Measurements from ENCODE around the gene NCAM2. TPM values are rescaled to one million over a fixed set of nuclear protein-coding genes. Genes with fewer than 3 reads are reported as not detected.

The NCAM2 gene
- total and polyA plus RNA-seq, 7 donors = 0.14 to 2.4 (median 0.62) TPM

DNA sequence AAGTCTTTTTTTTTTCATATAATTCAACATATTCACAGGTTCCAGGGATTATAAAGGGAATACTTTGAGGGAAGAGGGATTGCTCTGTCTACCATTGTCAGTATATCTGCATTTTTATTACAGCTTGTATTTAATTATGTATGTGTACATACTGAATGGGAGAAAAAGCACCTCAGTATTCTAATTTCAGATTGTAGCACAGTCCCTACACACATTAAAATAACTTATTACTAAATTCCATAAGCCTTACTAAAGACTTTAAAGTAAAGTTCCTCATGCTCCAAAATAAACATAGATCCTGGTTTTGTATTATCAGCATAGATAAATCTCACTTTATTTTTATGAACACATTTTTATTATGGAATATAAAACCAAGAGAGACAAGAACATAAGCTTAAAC is 134.2 kb downstream of the NCAM2 start:
- TF ChIP-seq, protein P1, sequence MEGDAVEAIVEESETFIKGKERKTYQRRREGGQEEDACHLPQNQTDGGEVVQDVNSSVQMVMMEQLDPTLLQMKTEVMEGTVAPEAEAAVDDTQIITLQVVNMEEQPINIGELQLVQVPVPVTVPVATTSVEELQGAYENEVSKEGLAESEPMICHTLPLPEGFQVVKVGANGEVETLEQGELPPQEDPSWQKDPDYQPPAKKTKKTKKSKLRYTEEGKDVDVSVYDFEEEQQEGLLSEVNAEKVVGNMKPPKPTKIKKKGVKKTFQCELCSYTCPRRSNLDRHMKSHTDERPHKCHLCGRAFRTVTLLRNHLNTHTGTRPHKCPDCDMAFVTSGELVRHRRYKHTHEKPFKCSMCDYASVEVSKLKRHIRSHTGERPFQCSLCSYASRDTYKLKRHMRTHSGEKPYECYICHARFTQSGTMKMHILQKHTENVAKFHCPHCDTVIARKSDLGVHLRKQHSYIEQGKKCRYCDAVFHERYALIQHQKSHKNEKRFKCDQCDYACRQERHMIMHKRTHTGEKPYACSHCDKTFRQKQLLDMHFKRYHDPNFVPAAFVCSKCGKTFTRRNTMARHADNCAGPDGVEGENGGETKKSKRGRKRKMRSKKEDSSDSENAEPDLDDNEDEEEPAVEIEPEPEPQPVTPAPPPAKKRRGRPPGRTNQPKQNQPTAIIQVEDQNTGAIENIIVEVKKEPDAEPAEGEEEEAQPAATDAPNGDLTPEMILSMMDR (IDR thresholded peaks at IDR 0.05) = no peak
- Histone ChIP-seq H3K27me3 (ENCODE audit: insufficient read depth in 3 of 3, low read length in 2 of 3) (no peaks in the 10 kb centered on the region), H3K9me3 (no peaks in the 10 kb centered on the region), H3K4me1 (no peaks in the 10 kb centered on the region), H3K36me3 (ENCODE audit: insufficient read depth in 1 of 2, low read depth in 1 of 2) (no peaks in the 10 kb centered on the region), H3K27ac (no peak overlapping the region), H3K4me3 (no peak overlapping the region)
- DNase-seq (no peak), ATAC-seq (no peak)
- intact Hi-C loops (cut with DNase I) = no loop called here

DNA sequence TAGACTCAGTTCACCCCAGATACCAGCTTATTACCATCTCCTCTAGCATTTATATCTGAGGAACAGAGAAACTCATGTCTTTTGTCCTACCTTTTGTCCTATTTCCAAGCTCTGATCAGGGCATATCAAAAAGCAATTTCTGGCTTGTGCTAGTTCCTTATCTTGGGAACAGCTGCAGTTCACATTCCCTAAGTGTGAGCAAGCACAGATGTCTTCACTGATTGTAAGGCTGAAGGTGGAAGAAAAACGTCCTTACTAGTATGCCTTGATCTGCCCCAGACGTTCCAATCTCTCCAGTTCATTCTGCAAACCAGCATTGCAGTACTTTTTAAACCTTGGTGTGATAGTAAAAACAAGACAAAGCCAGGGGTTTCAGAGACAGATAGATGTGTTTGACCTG is 139.8 kb downstream of the NCAM2 start:
- Histone ChIP-seq H3K27ac (no peak overlapping the region), H3K4me3 (no peak overlapping the region), H3K36me3 (ENCODE audit: insufficient read depth in 1 of 2, low read depth in 1 of 2) (no peaks in the 10 kb centered on the region), H3K4me1 (no peaks in the 10 kb centered on the region), H3K27me3 (ENCODE audit: insufficient read depth in 3 of 3, low read length in 2 of 3) (no peaks in the 10 kb centered on the region), H3K9me3 (no peaks in the 10 kb centered on the region)
- TF ChIP-seq, protein P1 (IDR thresholded peaks at IDR 0.05) = no peak
- ATAC-seq (no peak), DNase-seq (no peak)
- intact Hi-C loops (cut with DNase I) = no loop called here
- WGBS, 3 donors = 15 to 26% (median 21%) methylated on average over 2 of the region's 2 CpGs

DNA sequence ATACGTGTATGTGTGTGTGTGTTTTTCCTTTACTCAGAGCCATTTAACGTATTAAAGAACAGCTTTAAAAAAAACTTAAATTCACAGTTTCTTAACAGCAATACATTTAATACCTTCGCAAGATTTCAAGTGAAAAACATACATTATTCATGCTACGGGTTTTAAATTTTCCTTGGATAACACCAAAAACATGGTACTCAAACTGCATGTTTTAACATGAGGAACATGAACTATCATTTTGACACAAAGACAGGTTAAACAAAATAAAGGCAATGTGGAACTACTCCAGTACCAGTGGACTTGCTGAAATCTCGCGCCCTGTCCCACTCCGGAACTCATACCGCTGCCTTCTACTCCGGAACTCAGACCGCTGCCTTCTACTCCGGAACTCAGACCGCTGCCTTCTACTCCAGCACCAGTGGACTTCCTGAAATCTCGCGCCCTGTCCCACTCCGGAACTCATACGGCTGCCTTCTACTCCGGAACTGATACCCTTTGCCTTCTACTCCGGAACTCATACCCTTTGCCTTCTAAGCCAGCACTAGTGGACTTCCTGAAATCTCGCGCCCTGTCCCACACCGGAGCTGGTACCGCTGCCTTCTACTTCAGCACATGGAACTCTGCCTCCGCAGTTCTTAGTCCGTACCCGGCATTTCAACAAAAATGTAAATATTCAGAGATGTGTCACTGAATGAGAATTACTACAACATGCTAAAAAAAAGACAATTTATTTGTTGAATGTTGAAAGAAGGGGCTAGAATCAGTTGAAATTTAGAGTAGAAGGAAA is 148.6 kb downstream of the NCAM2 start:
- Histone ChIP-seq H3K27ac (no peak overlapping the region), H3K9me3 (no peaks in the 10 kb centered on the region), H3K36me3 (ENCODE audit: insufficient read depth in 1 of 2, low read depth in 1 of 2) (no peaks in the 10 kb centered on the region), H3K4me1 (no peaks in the 10 kb centered on the region), H3K4me3 (no peak overlapping the region), H3K27me3 (ENCODE audit: insufficient read depth in 3 of 3, low read length in 2 of 3) (no peaks in the 10 kb centered on the region)
- intact Hi-C loops (cut with DNase I) = no loop called here
- DNase-seq (no peak), ATAC-seq (no peak)
- TF ChIP-seq, protein P1 (IDR thresholded peaks at IDR 0.05) = no peak
- WGBS, 3 donors = 96 to 98% (median 97%) methylated on average over 25 of the region's 25 CpGs

DNA sequence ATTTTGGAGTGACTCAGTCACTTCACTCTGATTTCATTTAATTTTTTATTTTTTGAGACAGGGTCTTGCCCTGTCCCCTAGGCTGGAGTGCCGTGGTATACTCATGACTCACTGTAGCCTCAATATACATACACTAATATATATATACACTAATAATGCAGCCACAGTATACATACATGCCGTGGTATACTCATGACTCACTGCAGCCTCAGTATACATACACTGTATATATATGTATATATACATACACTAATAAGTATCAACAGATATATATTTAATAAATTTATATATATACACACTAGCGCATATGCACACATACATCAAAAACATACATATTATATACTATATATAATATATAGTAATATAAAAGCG is 149.2 kb downstream of the NCAM2 start:
- intact Hi-C loops (cut with DNase I) = no loop called here
- no peak for ATAC-seq
- H3K27me3 ChIP-seq (ENCODE audit: insufficient read depth in 3 of 3, low read length in 2 of 3) = no peaks in the 10 kb centered on the region
- H3K9me3 ChIP-seq = no peaks in the 10 kb centered on the region
- no peak overlapping the region for H3K4me3 ChIP-seq
- no peaks in the 10 kb centered on the region for H3K4me1 ChIP-seq
- DNase-seq = no peak
- TF ChIP-seq, protein P1 (IDR thresholded peaks at IDR 0.05) = no peak
- no peak overlapping the region for H3K27ac ChIP-seq
- H3K36me3 ChIP-seq (ENCODE audit: insufficient read depth in 1 of 2, low read depth in 1 of 2) = no peaks in the 10 kb centered on the region
- 93 to 95% (median 93%) methylated on average over 4 of the region's 4 CpGs for WGBS, 3 donors

DNA sequence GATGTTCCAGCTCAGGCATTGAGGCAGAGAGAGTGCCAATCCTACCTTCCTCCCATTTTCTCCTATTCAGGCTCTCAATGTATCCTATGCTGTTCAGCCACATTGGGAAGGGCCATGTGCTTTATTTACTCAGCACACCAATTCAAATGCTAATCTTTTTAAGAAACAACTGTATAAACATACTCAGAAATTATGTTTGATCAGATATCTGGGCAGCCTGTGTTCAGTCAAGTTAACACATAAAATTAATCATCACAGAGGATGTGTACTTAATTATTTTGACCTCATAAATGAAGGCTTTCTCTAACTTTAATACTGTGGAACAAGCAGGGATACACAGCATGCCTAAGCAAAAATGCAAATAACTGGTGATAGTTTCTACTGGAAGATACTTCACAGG is 149.8 kb downstream of the NCAM2 start:
- Histone ChIP-seq H3K4me1 (no peaks in the 10 kb centered on the region), H3K27ac (no peak overlapping the region), H3K9me3 (no peaks in the 10 kb centered on the region), H3K36me3 (ENCODE audit: insufficient read depth in 1 of 2, low read depth in 1 of 2) (no peaks in the 10 kb centered on the region), H3K27me3 (ENCODE audit: insufficient read depth in 3 of 3, low read length in 2 of 3) (no peaks in the 10 kb centered on the region), H3K4me3 (no peak overlapping the region)
- ATAC-seq (no peak), DNase-seq (no peak)
- TF ChIP-seq, protein P1 (IDR thresholded peaks at IDR 0.05) = no peak
- intact Hi-C loops (cut with DNase I) = no loop called here
